ENCODE results near the gene TSPAN10. TPM values are rescaled to one million over a fixed set of nuclear protein-coding genes. Genes with fewer than 3 reads are reported as not detected.

TSPAN10 gene
- total and polyA plus RNA-seq, 2 of the 13 experiments (the other 11 are each of a cell fraction or from before 2014, with no cell fraction given), result 0.54 to 0.75 TPM

GRCh38 chr17:81696218-81696941 is 59.4 kb downstream of the TSPAN10 start:
- 98% methylated on average over 38 of the region's 40 CpGs for WGBS (ENCODE audit: low lambda C conversion rate)
- H3K4me3 ChIP-seq (replicated peaks in 1 of 3; ENCODE audit: insufficient read depth in 1 of 3, low read depth in 2 of 3, low read length in 3 of 3), result no peak overlapping the region
- peaks cover 9% of the 10 kb centered on the region for H3K4me1 ChIP-seq (ENCODE audit: insufficient read depth, low read length)
- CTCF ChIA-PET (ENCODE audit: low intra/inter-chr PET ratio, low total read pairs), result no interaction called here
- no peak overlapping the region for H2AFZ ChIP-seq (ENCODE audit: low read length)
- ATAC-seq, result 0 out of 3 replicates have a peak, but pooled peaks have one; percentile 2
- H3K27ac ChIP-seq (ENCODE audit: extremely low read length, insufficient read depth, low read length), result no peak overlapping the region
- FAIRE-seq, result no peak
- intact Hi-C loops (cut with micrococcal nuclease; ENCODE audit: unreplicated experiment) (no loop called here), in situ Hi-C loops (cut with HindIII; ENCODE audit: extremely low pct_ligation_motif_present, low pct_unique_long_range_greater_than_20kb) (no loop called here)
- H3K27me3 ChIP-seq (ENCODE audit: control insufficient read depth in 1 of 2, insufficient read depth in 2 of 2, low read length in 2 of 2), result no peaks in the 10 kb centered on the region; a peak in 1 of 5 replicates
- H4K20me1 ChIP-seq (ENCODE audit: insufficient read depth, low read length), result peaks cover 9% of the 10 kb centered on the region
- DNase-seq (ENCODE audit: low spot score), result no peak
- peaks cover 58 to 76% of the 10 kb centered on the region in 2 experiments for H3K36me3 ChIP-seq (replicated peaks in 1 of 2; ENCODE audit: control insufficient read depth in 1 of 2, insufficient read depth in 2 of 2, low read length in 2 of 2)
- POLR2A ChIA-PET, result interaction anchor here (1.3 to 2.1 kb wide), 2 partner anchors 13 to 17 kb away, joined by 5 to 16 read pairs; partner anchors contain the start of genes ARL16 and HGS
- TSS peak; percentile 31 for BruUV-seq (replicated peaks)
- peaks cover 19% of the 10 kb centered on the region for H3K79me2 ChIP-seq (ENCODE audit: insufficient read depth, low read length)
- no peaks in the 10 kb centered on the region for H3K9me3 ChIP-seq (ENCODE audit: low read length)
- H3K4me2 ChIP-seq (ENCODE audit: low read depth, low read length), result no peak overlapping the region
- H3K9ac ChIP-seq (ENCODE audit: insufficient read depth, low read depth, low read length), result no peak overlapping the region
- TF ChIP-seq GLI4 (CRISPR knock-in tag; IDR thresholded peaks at IDR 0.05; ENCODE audit: borderline replicate concordance), result no peak
- TF ChIP-seq ELF4 (CRISPR knock-in tag; IDR thresholded peaks at IDR 0.05; ENCODE audit: borderline replicate concordance), result no peak
- TF ChIP-seq ARNTL (CRISPR knock-in tag; IDR thresholded peaks at IDR 0.05), result no peak
- no peak for TF ChIP-seq ZNF496 (CRISPR knock-in tag; IDR thresholded peaks at IDR 0.05; ENCODE audit: insufficient replicate concordance)
- no peak for TF ChIP-seq TEAD2 (CRISPR knock-in tag; IDR thresholded peaks at IDR 0.05)
- TF ChIP-seq, protein P1, sequence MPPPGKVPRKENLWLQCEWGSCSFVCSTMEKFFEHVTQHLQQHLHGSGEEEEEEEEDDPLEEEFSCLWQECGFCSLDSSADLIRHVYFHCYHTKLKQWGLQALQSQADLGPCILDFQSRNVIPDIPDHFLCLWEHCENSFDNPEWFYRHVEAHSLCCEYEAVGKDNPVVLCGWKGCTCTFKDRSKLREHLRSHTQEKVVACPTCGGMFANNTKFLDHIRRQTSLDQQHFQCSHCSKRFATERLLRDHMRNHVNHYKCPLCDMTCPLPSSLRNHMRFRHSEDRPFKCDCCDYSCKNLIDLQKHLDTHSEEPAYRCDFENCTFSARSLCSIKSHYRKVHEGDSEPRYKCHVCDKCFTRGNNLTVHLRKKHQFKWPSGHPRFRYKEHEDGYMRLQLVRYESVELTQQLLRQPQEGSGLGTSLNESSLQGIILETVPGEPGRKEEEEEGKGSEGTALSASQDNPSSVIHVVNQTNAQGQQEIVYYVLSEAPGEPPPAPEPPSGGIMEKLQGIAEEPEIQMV (CRISPR knock-in tag; IDR thresholded peaks at IDR 0.05; ENCODE audit: low read depth), result no peak
- no peak for TF ChIP-seq MYC (CRISPR knock-in tag; IDR thresholded peaks at IDR 0.05; ENCODE audit: borderline replicate concordance)
- peak; percentile 73 for TF ChIP-seq RBFOX2 (IDR thresholded peaks at IDR 0.05; ENCODE audit: low read depth, low read length)
- no peak for TF ChIP-seq ZNF790 (CRISPR knock-in tag; IDR thresholded peaks at IDR 0.05; ENCODE audit: borderline replicate concordance)
- TF ChIP-seq TFE3 (CRISPR knock-in tag; IDR thresholded peaks at IDR 0.05), result no peak
- peak; percentile 62; the same call in 1 of the 2 replicates for TF ChIP-seq HNRNPL (IDR thresholded peaks at IDR 0.05; ENCODE audit: low read depth, low read length)
- peak; percentile 45; the same call in 1 of the 2 replicates for TF ChIP-seq ZFP91 (CRISPR knock-in tag; IDR thresholded peaks at IDR 0.05; ENCODE audit: borderline replicate concordance)
- TF ChIP-seq, protein P2, sequence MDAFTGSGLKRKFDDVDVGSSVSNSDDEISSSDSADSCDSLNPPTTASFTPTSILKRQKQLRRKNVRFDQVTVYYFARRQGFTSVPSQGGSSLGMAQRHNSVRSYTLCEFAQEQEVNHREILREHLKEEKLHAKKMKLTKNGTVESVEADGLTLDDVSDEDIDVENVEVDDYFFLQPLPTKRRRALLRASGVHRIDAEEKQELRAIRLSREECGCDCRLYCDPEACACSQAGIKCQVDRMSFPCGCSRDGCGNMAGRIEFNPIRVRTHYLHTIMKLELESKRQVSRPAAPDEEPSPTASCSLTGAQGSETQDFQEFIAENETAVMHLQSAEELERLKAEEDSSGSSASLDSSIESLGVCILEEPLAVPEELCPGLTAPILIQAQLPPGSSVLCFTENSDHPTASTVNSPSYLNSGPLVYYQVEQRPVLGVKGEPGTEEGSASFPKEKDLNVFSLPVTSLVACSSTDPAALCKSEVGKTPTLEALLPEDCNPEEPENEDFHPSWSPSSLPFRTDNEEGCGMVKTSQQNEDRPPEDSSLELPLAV (CRISPR knock-in tag; conservative IDR thresholded peaks at IDR 0.05; ENCODE audit: low read depth), result no peak
- peak; percentile 94 for TF ChIP-seq AGO2 (optimal IDR thresholded peaks at IDR 0.05; ENCODE audit: low read depth, low read length)
- TF ChIP-seq STAG1 (CRISPR knock-in tag; IDR thresholded peaks at IDR 0.05), result no peak
- TF ChIP-seq NRL (CRISPR knock-in tag; IDR thresholded peaks at IDR 0.05; ENCODE audit: borderline replicate concordance), result 0 out of 2 replicates have a peak, but pooled peaks have one; percentile 5
- TF ChIP-seq ZNF773 (CRISPR knock-in tag; IDR thresholded peaks at IDR 0.05; ENCODE audit: borderline replicate concordance), result no peak
- no peak for TF ChIP-seq ZNF713 (CRISPR knock-in tag; IDR thresholded peaks at IDR 0.05)

Data from HepG2 (cell line).